Measurements from ENCODE around the gene BRD4.

- TF ChIP-seq CTCF (IDR thresholded peaks at IDR 0.05), result no peak
- TF ChIP-seq POLR2A (IDR thresholded peaks at IDR 0.05), result no peak
These were observed 32.5 kb downstream of the BRD4 start for GRCh38 chr19:15299568-15300409.
